GM10847 (cell line): ENCODE results near the gene ART5.

Experiments
- POLR2A ChIP-seq: IDR thresholded peaks from 2 replicates; pipeline ENCODE4 v1.6.1; 2011; ENCODE audit not compliant: insufficient read length; ENCODE audit errors: extremely low read depth

Gene ART5

DNA sequence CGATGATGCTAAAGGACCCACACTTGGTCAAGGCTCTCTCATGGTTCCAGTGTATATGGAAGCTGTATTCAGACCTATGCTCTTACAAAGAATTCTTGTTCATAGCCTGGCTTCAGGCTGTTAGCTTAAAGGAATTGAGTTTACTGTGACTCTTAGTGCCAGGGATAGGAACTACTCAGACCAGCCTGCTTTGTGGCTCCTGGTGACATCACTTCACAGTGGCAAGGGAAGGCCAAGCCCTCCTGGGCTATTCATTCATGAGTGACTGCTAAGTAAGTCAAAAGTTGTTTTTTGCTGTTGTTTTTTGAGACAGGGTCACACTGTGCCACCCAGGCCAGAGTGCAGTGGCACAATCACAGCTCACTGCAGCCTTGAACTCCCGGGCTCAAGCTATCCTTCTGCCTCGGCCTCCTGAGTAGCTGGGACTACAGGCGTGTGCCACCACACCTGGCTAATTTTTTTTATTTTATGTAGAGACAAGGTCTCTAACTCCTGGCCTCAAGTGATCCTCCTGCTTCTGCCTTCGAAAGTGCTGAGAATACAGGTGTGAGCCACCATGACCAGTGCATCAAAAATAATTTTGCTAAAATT, 9.6 kb downstream of the ART5 start:
- TF ChIP-seq POLR2A = no peak

DNA sequence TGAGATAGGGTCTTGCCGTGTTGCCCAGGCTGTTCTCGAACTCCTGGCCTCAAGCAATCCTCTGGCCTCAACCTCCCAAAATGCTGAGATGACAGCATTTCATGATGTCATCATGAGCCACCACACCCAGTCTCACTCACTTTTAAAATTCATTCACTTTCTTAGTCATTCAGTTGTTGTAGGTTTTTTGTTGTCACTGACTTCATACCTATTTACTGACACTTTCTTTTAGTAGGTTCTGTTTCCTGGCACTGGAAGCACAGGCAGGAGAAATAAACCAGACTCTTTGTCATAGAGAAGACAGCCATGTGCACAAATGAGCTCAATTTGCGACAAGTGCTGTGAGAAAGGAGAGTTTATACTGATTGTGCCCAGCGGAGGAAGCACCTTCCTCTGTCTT, 10.5 kb downstream of the ART5 start:
- TF ChIP-seq POLR2A = no peak

DNA sequence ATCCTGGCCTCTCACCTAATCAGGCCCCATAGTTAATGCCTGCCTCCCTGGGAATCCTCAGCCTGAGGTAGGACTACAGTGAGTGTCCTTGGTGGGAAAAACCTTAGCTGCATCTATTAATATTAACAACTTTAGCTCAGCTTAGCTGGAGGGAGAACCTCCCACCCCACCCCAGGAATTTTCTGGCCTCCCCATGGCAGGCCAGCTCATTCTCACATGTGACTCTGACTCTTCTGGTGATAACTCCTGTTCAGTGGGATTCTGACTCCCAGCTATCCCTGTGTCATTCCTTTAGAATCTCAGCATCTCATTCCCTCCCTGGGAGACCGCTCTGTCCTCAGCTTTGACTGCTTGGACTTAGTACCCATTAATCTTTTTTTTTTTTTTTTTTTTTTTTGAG, 14.5 kb downstream of the ART5 start:
- no peak for TF ChIP-seq POLR2A

DNA sequence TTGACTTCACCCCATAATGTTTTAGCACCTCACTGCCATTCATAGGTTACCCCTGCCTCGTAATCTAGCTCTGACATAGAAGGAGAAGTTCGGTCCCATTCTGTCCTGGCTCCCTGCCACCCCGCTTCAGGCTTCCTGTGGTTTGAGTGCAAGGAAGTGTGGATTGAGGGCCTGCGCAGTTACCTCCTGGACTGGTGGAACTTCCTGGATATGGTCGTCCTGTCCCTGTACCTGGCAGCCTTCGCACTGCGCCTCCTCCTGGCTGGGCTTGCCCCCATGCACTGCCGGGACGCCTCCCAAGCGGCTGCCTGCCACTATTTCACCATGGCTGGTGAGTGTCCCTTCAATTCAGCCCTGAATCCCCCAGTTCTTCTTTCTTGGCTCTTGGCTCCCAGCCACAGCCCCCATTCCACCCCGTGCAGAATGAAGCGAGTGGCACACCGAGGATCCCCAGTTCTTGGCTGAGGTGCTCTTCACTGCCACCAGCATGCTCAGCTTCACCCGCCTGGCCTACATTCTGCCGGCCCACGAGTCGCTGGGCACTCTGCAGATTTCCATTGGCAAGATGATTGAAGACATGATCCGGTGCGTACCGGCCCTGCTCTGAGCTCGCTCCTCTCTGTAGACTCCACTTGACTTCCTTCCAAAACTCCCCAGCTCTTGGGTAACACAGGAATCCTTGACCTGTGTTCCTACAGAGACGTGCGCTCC, 15.4 kb downstream of the ART5 start:
- TF ChIP-seq POLR2A = no peak

DNA sequence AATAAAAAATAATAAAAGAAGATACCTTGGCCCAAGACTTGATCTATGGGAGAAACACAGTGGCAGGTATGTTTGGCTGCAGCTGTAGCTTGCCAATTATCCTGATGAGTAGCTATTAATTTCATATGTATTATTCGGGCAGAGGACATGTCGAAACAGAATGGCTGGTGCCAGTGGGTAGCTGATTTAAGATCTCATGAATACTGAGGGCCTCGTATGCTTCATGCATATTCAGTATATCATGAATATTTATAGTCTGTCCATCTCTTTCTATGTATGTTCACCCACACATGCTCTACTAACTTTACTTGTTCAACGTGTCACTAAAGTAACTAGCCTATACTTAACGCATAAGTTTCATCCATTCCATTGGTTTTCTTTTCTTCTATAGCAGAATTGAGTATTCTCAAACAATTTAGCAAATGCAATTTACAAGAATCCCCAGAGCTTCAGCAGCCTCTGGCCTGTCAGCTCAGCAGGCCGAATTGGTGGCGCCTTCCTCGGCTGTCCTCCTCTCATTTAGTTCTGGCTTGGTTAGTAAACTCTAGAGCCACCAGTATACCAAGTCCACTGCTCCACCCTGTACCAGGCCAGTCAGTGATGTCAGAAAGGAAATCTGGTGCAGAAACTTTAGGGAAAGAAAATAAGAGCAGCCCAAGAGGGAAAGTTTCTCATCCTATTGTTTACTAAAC, 17.9 kb downstream of the ART5 start:
- no peak for TF ChIP-seq POLR2A

DNA sequence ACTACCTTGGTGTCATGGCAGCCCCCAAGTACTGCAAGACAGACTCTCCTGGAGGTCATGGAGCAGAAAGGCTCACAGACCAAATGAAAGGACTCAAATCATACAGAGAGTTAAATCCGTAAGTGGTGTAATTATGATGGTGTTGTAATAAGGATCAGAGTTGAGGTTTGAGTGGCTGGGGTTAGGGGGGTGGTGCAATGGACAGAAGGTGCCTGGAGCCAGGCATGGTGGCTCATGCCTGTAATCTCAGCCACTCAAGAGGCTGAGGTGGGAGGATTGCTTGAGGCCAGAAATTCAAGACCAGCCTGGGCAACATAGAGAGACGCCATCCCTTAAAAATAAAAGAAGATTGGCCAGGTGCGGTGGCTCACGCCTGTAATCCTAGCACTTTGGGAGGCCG, 18.7 kb downstream of the ART5 start:
- no peak for TF ChIP-seq POLR2A

DNA sequence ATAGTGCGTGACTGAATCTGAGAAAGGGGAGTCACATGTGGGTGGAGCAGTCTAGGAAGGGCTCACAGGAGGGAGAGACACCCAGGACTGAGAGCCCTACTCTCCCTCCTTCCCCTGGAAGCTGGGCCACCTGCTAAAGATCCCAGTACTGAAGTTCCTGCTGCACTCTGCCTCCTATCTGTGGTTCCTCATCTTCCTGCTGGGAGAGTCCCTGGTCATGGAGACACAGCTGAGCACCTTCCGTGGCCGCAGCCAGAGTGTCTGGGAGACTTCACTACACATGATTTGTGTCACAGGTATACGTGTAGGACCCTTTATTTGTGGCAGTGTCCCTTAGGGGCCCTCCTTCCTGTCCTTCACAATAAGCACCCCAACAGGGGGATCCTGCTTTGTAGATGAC, 19.3 kb downstream of the ART5 start:
- no peak for TF ChIP-seq POLR2A

DNA sequence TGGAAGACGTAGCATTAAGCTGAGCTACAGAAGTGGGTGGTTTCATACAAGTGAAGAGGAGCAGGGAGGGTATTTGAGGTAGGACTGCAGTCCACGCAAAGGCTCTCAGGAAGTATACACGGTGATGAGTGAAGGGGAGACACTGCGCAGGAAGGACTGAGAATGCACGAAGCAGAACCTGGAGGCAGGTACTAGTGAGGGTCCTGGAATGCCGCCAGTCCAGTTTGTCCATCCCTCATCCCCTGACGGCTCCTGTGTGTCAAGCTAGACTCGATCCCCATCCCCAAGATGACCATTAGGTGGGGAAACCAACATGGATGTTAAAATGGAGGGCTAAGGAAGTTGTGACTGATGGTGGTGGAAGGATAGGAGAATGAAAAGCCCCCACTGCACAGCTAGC, 23.8 kb downstream of the ART5 start:
- no peak for TF ChIP-seq POLR2A

DNA sequence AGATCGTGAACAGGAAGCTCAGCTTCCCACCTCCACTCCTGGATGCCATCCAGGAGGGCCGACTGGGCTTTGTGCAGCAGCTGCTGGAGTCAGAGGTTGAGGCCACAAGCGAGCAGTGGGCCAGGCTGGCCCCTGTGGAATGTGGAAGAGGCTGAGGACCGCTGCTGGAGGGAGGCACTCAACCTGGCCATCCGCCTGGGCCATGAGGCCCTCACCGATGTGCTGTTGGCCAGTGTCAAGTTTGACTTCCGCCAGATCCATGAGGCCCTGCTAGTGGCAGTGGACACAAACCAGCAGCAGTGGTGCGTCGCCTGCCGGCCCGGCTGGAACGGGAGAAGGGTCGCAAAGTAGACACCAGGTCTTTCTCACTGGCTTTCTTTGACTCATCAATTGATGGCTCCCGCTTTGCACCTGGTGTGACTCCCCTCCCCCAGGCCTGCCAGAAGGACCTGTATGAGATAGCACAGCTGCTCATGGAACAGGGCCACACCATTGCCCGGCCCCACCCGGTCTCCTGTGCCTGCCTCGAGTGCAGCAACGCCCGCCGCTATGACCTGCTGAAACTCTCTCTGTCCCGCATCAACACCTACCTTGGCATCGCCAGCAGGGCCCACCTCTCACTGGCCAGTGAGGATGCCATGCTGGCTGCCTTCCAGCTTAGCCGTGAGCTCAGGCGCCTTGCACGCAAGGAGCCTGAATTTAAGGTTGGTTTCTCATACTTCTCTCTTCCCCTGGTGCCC, 24.9 kb downstream of the ART5 start:
- TF ChIP-seq POLR2A = no peak

DNA sequence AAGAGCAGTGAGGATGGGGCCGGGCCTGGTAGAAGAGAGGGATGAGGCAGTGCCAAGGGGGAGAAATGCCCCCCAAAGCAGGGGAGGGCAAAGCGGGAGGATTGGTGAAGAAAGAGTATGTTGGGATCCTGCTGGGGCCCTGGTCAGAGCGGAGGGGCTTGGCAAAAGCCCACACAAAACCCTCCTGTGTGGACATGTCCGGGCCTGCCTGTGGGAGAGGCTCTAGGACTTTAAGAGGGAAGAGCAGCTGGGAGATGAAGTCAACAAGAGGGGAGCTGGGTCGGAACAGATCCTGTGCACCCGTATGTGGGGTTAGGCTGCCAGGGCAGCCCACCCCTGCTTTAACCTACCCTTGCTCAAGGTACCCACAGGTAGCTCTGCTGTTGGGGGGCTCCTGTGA, 25.8 kb downstream of the ART5 start:
- no peak for TF ChIP-seq POLR2A

DNA sequence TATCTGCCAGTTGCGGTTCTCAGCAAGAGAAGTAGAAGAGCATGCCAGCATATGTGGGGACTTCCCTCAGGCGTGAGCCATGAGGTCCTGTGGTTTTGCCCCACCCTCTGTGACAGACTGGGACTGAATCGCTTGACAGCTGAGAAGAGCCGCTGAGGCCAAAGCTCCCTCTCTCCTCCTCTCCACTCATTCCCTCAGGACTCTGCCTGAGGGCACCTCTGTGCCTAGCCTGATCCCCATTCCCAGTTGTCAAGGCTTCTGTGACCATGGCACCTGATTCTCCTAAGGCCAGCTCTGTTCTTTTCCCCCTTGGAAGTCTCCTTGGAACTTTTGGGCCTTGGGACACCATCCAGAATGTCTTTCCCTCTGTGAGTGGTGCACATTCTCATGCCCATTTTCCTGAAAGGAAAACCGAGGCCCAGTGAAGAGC, 27.0 kb downstream of the ART5 start:
- TF ChIP-seq POLR2A = no peak

DNA sequence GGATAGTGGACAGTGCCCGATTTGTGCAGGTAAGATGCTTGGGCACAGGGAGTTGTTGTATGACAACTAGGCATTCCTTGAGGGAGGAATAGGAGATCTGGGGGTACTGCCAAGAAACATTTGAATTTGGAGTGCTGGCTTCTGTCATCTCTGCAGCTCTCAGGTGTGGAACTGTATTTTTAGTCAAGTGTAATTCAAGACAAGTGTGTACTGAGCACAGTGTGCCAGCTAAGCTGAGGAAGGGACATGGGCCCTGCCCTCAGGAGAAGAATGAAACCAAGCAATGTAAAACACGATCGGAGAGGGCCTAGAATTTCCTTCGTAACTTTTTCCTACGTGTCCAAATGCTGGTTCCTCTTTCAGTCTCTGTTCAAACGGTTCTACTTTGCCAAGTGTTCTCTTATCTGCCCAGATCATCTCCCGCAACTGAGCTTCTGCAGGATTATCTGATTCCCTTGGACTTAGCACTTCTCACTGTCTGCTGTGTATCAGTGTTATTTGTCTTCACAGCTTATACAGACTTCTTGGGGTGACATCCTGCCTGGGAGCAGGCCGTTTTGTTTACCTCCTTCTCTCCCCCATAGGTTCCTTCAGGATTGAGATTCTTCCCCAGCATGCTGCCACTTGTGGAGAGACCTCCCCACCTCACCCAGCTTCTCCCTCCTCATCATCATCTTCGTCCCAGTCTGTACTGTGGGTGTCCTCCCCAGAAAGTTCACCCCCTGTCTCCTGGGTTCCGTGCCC, 27.6 kb downstream of the ART5 start:
- no peak for TF ChIP-seq POLR2A

DNA sequence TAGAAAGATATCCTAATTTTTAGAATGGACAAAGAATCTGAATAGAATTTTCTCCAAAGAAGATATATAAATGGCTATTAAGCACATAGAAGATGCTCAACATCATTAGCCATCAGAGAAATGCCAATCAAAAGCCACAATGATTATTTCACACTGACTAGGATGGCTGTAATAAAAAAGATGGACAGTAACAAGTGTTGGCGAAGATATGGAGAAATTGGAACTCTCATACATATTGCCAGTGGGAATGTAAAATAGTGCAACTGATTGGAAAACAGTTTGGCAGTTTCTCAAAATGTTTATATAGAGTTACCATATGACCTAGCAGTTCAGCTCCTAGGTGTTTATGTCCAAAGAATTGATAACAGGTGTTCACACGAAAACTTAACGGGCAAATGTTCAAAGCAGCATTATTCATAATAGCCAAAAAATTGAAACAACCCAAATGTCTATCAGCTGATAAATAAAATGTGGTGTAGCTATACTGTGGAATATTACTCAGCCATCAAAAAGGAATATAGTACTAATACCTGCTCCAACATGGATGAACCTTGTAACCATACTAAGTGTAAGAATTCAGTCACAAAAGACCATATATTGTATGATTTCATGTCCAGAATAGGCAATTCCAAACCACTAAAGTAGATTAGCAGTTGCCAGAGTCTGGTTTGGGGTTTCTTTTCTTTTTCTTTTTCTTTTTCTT, 29.7 kb downstream of the ART5 start:
- TF ChIP-seq POLR2A = no peak

DNA sequence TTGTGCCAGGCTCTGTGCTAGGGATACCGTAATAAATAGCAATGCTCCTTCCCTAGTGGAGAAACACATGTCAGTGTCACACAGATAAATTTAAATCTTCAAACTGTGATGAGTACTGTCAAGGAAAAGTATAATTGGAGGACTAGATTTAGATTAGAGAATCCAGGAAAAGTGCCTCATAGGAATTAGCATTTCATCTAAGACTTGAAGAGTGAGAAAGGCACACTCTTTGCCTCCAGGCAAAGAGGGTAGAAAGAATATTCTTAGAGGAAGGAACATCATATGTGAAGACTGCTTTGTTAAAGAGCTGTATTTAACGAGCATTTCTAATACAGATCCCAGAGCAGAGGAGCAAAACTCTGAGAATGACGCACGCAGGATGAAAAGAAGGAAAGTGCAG, 30.9 kb downstream of the ART5 start:
- no peak for TF ChIP-seq POLR2A
